ENCODE data around the gene PARVB.

DNA sequence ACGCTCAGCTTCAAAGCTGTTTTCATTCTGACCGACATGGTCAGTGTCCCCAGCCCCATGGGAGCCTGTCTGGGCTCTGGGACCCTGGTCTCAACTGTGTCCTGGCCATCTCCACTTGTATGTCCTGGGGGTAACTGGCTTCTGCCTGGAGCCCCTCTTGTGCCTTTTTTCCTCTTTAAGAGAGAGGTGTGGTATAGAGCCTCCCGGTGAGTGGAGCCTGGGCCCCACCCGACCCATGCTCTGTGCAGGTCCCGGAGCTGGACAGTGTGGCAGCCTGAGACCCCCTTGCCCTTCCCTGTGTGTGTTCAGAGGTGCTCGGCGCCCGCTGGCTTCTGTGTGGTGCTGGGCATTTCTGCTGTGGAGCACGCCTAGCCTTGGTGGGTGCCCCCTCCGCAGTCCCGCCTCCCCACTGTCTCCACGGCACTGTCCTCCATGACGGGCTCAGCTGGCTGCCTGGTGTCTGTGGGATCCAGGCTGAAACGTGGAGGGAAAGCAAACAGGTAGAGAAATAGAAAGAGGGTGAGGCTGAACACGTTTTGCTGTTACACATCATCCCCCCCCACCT is 74.9 kb downstream of the PARVB start:
- no peak for TF ChIP-seq CTCF (IDR thresholded peaks at IDR 0.05; ENCODE audit: poor library complexity)
- TF ChIP-seq EZH2 (IDR thresholded peaks at IDR 0.05; ENCODE audit: borderline replicate concordance) = no peak
